Gastrocnemius medialis (tissue), 4 donors: Measurements from ENCODE around the gene CPED1. TPM values are rescaled to one million over a fixed set of nuclear protein-coding genes. Genes with fewer than 3 reads are reported as not detected.
A peak's percentile ranks its signal among the peaks of the same experiment; 100 is the strongest.

Experiments
- ATAC-seq, 2 donors: fragments of 150-250 bp; one replicate each; pipeline ENCODE4 v1.9.1; 2016
- DNase-seq, 2 donors: peaks; one replicate each; pipeline ENCODE4 v3.0.0-alpha.2; 2019
- H3K27ac ChIP-seq, 4 donors: fragments of 200-600 bp; sonication (generic); 1 replicate in 1 of 4; 2 replicates in 3 of 4; pipeline ENCODE4 v1.5.1; 2016 to 2018; ENCODE audit warnings: mild to moderate bottlenecking in 2 of 4, moderate library complexity in 1 of 4
- H3K27me3 ChIP-seq, 3 donors: fragments of 200-600 bp; sonication (generic) in 2 of 3; 1 replicate in 1 of 3; 2 replicates in 2 of 3; pipeline versions ENCODE4 v1.5.1 to v1.6.0; 2016 to 2019; ENCODE audit warnings: mild to moderate bottlenecking in 1 of 3, moderate library complexity in 1 of 3
- H3K36me3 ChIP-seq, 2 donors: fragments of 200-600 bp; sonication (generic) in 1 of 2; one replicate each; pipeline ENCODE4 v1.5.1; 2017 to 2018
- H3K4me1 ChIP-seq, 2 donors: fragments of 200-600 bp; sonication (generic) in 1 of 2; one replicate each; pipeline ENCODE4 v1.5.1; 2016 to 2017; ENCODE audit warnings: mild to moderate bottlenecking in 2 of 2
- H3K4me3 ChIP-seq, 4 donors: fragments of 200-600 bp; sonication (generic) in 3 of 4; 1 replicate in 1 of 4; 2 replicates in 3 of 4; pipeline ENCODE4 v1.5.1; 2016 to 2019; ENCODE audit warnings: mild to moderate bottlenecking in 2 of 4
- H3K9me3 ChIP-seq, 3 donors: fragments of 200-600 bp; sonication (generic) in 2 of 3; 1 replicate in 1 of 3; 2 replicates in 2 of 3; pipeline ENCODE4 v1.5.1; 2016 to 2019
- CTCF ChIP-seq, 5 experiments: fragments of 450-650 bp in 3 of 5; fragments of 200-600 bp in 2 of 5; sonication (generic) in 2 of 5; IDR thresholded peaks in 4 of 5; conservative IDR thresholded peaks in 1 of 5; 1 replicate in 4 of 5; 2 replicates in 1 of 5; pipeline ENCODE4 v1.5.1; 2016 to 2019; ENCODE audit warnings: antibody characterized with exemption in 5 of 5, mild to moderate bottlenecking in 3 of 5, moderate library complexity in 3 of 5
- POLR2A ChIP-seq, 2 donors: fragments of 450-650 bp; IDR thresholded peaks; one replicate each; pipeline ENCODE4 v1.6.1; 2017; ENCODE audit warnings: antibody characterized with exemption in 2 of 2, mild to moderate bottlenecking in 2 of 2, moderate library complexity in 2 of 2
- in situ Hi-C, 4 donors: fragments of 200-750 bp; cut with MboI; loops; one replicate each; pipeline versions ENCODE4 v1.15.0 to v1.8.0; 2017; ENCODE audit warnings: low sequenced_read_pairs in 4 of 4
- intact Hi-C: fragments of 100-400 bp; cut with DNase I; formaldehyde crosslinking; loops from one replicate; pipeline ENCODE4 v1.15.1; 2023; ENCODE audit warnings: low total_unique reads
- total RNA-seq, 4 donors: library from RNA; depleted of rRNA; stranded (reverse); fragments of >200 nt; gene quantifications; one replicate each; pipeline versions ENCODE4 v1.1.0 to v1.2.3, GENCODE V29; 2016

The CPED1 gene
- total RNA-seq, 4 donors from 2014 or later = 4.8 to 35.5 (median 34.1) TPM

GRCh38 chr7:121023683-121024511 lies 35.4 kb downstream of the CPED1 start:
- intact Hi-C loops (no loop called here), in situ Hi-C loops (no loop called here)
- H3K4me1 ChIP-seq = peaks cover 71 to 76% of the 10 kb centered on the region in 2 donors
- no peaks in the 10 kb centered on the region for H3K27me3 ChIP-seq
- H3K36me3 ChIP-seq = no peaks in the 10 kb centered on the region
- DNase-seq (no peak), ATAC-seq (no peak)
- TF ChIP-seq CTCF (IDR thresholded peaks at IDR 0.05 in 4 of 5, conservative IDR thresholded peaks at IDR 0.05 in 1 of 5) (no peak), POLR2A (IDR thresholded peaks at IDR 0.05) (no peak)
- no peaks in the 10 kb centered on the region for H3K9me3 ChIP-seq
- H3K4me3 ChIP-seq = peak overlapping the region in 1 of 4 donors; percentile 7
- H3K27ac ChIP-seq = peak overlapping the region; percentile 54 to 98 (median 94)

GRCh38 chr7:121024611-121025010 lies 36.1 kb downstream of the CPED1 start:
- intact Hi-C loops = no loop called here
- in situ Hi-C loops = no loop called here
- ATAC-seq (no peak), DNase-seq (no peak)
- Histone ChIP-seq H3K4me1 (peaks cover 64 to 75% of the 10 kb centered on the region in 2 donors), H3K36me3 (no peaks in the 10 kb centered on the region), H3K27me3 (no peaks in the 10 kb centered on the region), H3K4me3 (peak overlapping the region in 1 of 4 donors; percentile 14), H3K27ac (peak overlapping the region; percentile 54 to 98 (median 94)), H3K9me3 (no peaks in the 10 kb centered on the region)
- TF ChIP-seq CTCF (IDR thresholded peaks at IDR 0.05 in 4 of 5, conservative IDR thresholded peaks at IDR 0.05 in 1 of 5) (no peak), POLR2A (IDR thresholded peaks at IDR 0.05) (no peak)

DNA sequence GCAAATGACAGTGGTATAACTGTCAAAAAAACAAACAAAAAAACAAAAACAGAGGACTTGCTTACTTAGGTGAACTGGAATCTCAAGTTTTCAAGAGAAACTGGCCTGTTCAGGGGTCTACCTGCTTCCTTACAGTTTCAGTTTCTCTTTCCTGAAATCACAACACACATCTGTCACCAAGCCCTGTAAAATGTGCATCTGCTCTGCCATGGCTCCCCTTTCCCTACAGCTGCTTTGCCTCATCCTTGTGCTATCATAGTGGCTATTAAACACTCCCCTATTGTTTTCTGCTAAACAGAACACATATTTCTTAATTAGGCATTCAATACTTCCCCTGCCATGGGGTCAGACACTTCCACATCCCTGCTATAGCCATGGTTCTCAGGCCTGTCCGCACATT lies 37.6 kb downstream of the CPED1 start:
- no peaks in the 10 kb centered on the region for H3K9me3 ChIP-seq
- ATAC-seq = peak in 1 of 2 donors; percentile 43
- no peaks in the 10 kb centered on the region for H3K27me3 ChIP-seq
- peaks cover 0 to 4% of the 10 kb centered on the region in 2 donors for H3K36me3 ChIP-seq
- peak overlapping the region; percentile 54 to 98 (median 94) for H3K27ac ChIP-seq
- TF ChIP-seq CTCF (IDR thresholded peaks at IDR 0.05 in 4 of 5, conservative IDR thresholded peaks at IDR 0.05 in 1 of 5) (no peak), POLR2A (IDR thresholded peaks at IDR 0.05) (no peak)
- DNase-seq = no peak
- in situ Hi-C loops = no loop called here
- intact Hi-C loops = no loop called here
- no peak overlapping the region for H3K4me3 ChIP-seq
- H3K4me1 ChIP-seq = peaks cover 61 to 71% of the 10 kb centered on the region in 2 donors

- H3K27ac ChIP-seq = peak overlapping the region; percentile 54 to 98 (median 94)
Measured at GRCh38 chr7:121026577-121027111, 38.1 kb downstream of the CPED1 start.

More at GRCh38 chr7:121026577-121027111, 38.1 kb downstream of the CPED1 start:
- in situ Hi-C loops (no loop called here), intact Hi-C loops (no loop called here)
- Histone ChIP-seq H3K4me1 (peaks cover 56 to 66% of the 10 kb centered on the region in 2 donors), H3K9me3 (no peaks in the 10 kb centered on the region), H3K4me3 (no peak overlapping the region), H3K36me3 (peaks cover 0 to 5% of the 10 kb centered on the region in 2 donors), H3K27me3 (no peaks in the 10 kb centered on the region)
- TF ChIP-seq CTCF (IDR thresholded peaks at IDR 0.05 in 4 of 5, conservative IDR thresholded peaks at IDR 0.05 in 1 of 5) (no peak), POLR2A (IDR thresholded peaks at IDR 0.05) (no peak)
- DNase-seq (no peak), ATAC-seq (no peak)
